HepG2 (cell line): Measurements from ENCODE around the gene UBC. TPM values are rescaled to one million over a fixed set of nuclear protein-coding genes. Genes with fewer than 3 reads are reported as not detected.

Experiments
- ARID2 ChIP-seq: sonication (generic); formaldehyde crosslinking; IDR thresholded peaks from 2 replicates; pipeline ENCODE4 v1.8.1; 2022; ENCODE audit warnings: mild to moderate bottlenecking, missing genetic modification reagents, borderline replicate concordance
- ATRX ChIP-seq: sonication (generic); formaldehyde crosslinking; IDR thresholded peaks from 2 replicates; pipeline ENCODE4 v1.4.0; 2020; ENCODE audit warnings: missing genetic modification reagents, borderline replicate concordance
- FOSL1 ChIP-seq: sonication (generic); formaldehyde crosslinking; IDR thresholded peaks from 2 replicates; pipeline ENCODE4 v1.9.0; 2021; ENCODE audit warnings: missing genetic modification reagents, borderline replicate concordance
- FOXO1 ChIP-seq: sonication (generic); formaldehyde crosslinking; IDR thresholded peaks from 2 replicates; pipeline ENCODE4 v1.4.0; 2020; ENCODE audit warnings: missing genetic modification reagents
- JDP2 ChIP-seq: sonication (generic); formaldehyde crosslinking; IDR thresholded peaks from 2 replicates; pipeline ENCODE4 v1.8.1; 2022; ENCODE audit warnings: missing genetic modification reagents, borderline replicate concordance
- MIER2 ChIP-seq: IDR thresholded peaks from 2 replicates; pipeline ENCODE4 v1.6.1; 2016; ENCODE audit warnings: missing biosample characterization, missing genetic modification reagents
- MIER3 ChIP-seq: IDR thresholded peaks from 2 replicates; pipeline ENCODE4 v1.6.1; 2016; ENCODE audit warnings: missing compliant biosample characterization, borderline replicate concordance
- NCOA2 ChIP-seq: sonication (generic); formaldehyde crosslinking; IDR thresholded peaks from 2 replicates; pipeline ENCODE4 v1.8.0; 2022; ENCODE audit warnings: inconsistent platforms
- NFATC3 ChIP-seq: sonication (generic); formaldehyde crosslinking; IDR thresholded peaks from 2 replicates; pipeline ENCODE4 v1.5.1; 2020; ENCODE audit warnings: mild to moderate bottlenecking, missing genetic modification reagents
- RFXANK ChIP-seq: IDR thresholded peaks from 2 replicates; pipeline ENCODE4 v1.6.1; 2016
- SMYD3 ChIP-seq: sonication (generic); formaldehyde crosslinking; IDR thresholded peaks from 2 replicates; pipeline ENCODE4 v1.8.1; 2023; ENCODE audit warnings: mild to moderate bottlenecking, missing genetic modification reagents
- TERF1 ChIP-seq: sonication (generic); formaldehyde crosslinking; IDR thresholded peaks from 2 replicates; pipeline ENCODE4 v1.8.0; 2022; ENCODE audit warnings: mild to moderate bottlenecking, missing genetic modification reagents, moderate library complexity
- TGIF2 ChIP-seq: IDR thresholded peaks from 2 replicates; pipeline ENCODE4 v1.6.1; 2016; ENCODE audit warnings: control low read depth, missing compliant biosample characterization
- ZBTB43 ChIP-seq: sonication (generic); formaldehyde crosslinking; conservative IDR thresholded peaks from 2 replicates; pipeline ENCODE4 v1.4.0; 2020; ENCODE audit warnings: missing genetic modification reagents
- ZFAT ChIP-seq: sonication (generic); formaldehyde crosslinking; conservative IDR thresholded peaks from 2 replicates; pipeline ENCODE4 v1.8.1; 2023; ENCODE audit warnings: missing genetic modification reagents, inconsistent platforms
- ZFP36L1 ChIP-seq: sonication (generic); formaldehyde crosslinking; IDR thresholded peaks from 2 replicates; pipeline ENCODE4 v1.8.0; 2022; ENCODE audit warnings: mild to moderate bottlenecking, missing genetic modification reagents, moderate library complexity
- ZFP91 ChIP-seq: sonication (generic); formaldehyde crosslinking; IDR thresholded peaks from 2 replicates; pipeline ENCODE4 v1.9.0; 2022; ENCODE audit warnings: missing genetic modification reagents, mild to moderate bottlenecking, borderline replicate concordance
- ZFY ChIP-seq: sonication (generic); formaldehyde crosslinking; IDR thresholded peaks from 2 replicates; pipeline ENCODE4 v1.4.0; 2020; ENCODE audit warnings: missing genetic modification reagents
- ZNF101 ChIP-seq: sonication (generic); formaldehyde crosslinking; IDR thresholded peaks from 2 replicates; pipeline ENCODE4 v1.4.0; 2020; ENCODE audit warnings: mild to moderate bottlenecking, low read depth, missing genetic modification reagents, borderline replicate concordance
- ZNF230 ChIP-seq: sonication (generic); formaldehyde crosslinking; IDR thresholded peaks from 2 replicates; pipeline ENCODE4 v1.4.0; 2020; ENCODE audit warnings: mild to moderate bottlenecking, missing genetic modification reagents
- ZNF280D ChIP-seq: sonication (generic); formaldehyde crosslinking; IDR thresholded peaks from 2 replicates; pipeline ENCODE4 v1.5.1; 2020; ENCODE audit warnings: mild to moderate bottlenecking, missing genetic modification reagents
- ZNF337 ChIP-seq: sonication (generic); formaldehyde crosslinking; IDR thresholded peaks from 2 replicates; pipeline ENCODE4 v1.5.1; 2020; ENCODE audit warnings: missing genetic modification reagents, low read depth, mild to moderate bottlenecking, borderline replicate concordance
- ZNF367 ChIP-seq: sonication (generic); formaldehyde crosslinking; IDR thresholded peaks from 2 replicates; pipeline ENCODE4 v1.4.0; 2020; ENCODE audit warnings: missing genetic modification reagents, borderline replicate concordance
- ZSCAN25 ChIP-seq: sonication (generic); formaldehyde crosslinking; IDR thresholded peaks from 2 replicates; pipeline ENCODE4 v1.8.0; 2022; ENCODE audit warnings: mild to moderate bottlenecking, missing genetic modification reagents
- polyA plus RNA-seq, 8 experiments: library from polyadenylated mRNA; depleted of rRNA in 3 of 8; stranded (reverse) in 7 of 8; unstranded in 1 of 8; fragments of >200 nt; fragmentation: Illumina TruSeq in 4 of 8; extraction: Trizol in 4 of 8; gene quantifications; 2 replicates each; pipeline versions ENCODE4 v1.2.1 to v1.2.3, GENCODE V29; 2011 to 2016; ENCODE audit warnings: low read depth in 4 of 8, missing spikeins in 1 of 8, mixed read lengths in 1 of 8; ENCODE audit not compliant: insufficient read depth in 1 of 8
- total RNA-seq, 5 experiments: library from RNA; depleted of rRNA; stranded (reverse); fragments of >200 nt; fragmentation: Illumina TruSeq; extraction: Trizol; gene quantifications; 2 replicates each; pipeline ENCODE4 v1.2.3, GENCODE V29; 2016; ENCODE audit warnings: low read depth in 1 of 5

Gene UBC
- total and polyA plus RNA-seq, 2 of the 13 experiments (the other 11 are each of a cell fraction or from before 2014, with no cell fraction given), result 805 to 1,432 TPM

- TF ChIP-seq NFATC3 (0 out of 2 replicates have a peak, but pooled peaks have one; percentile 89), RFXANK (CRISPR knock-in tag) (no peak), ZFAT (CRISPR knock-in tag) (no peak), MIER2 (no peak), SMYD3 (CRISPR knock-in tag) (no peak), FOSL1 (CRISPR knock-in tag) (no peak), JDP2 (CRISPR knock-in tag) (no peak), ZFY (CRISPR knock-in tag) (peak; percentile 36; the same call in 1 of the 2 replicates), ARID2 (peak; percentile 67; the same call in 1 of the 2 replicates), ATRX (no peak), NCOA2 (CRISPR knock-in tag) (no peak), TGIF2 (CRISPR knock-in tag) (peak; percentile 62; the same call in 1 of the 2 replicates), ZSCAN25 (CRISPR knock-in tag) (no peak), ZBTB43 (CRISPR knock-in tag) (no peak; the same call in 1 of the 2 replicates), ZNF337 (CRISPR knock-in tag) (no peak), ZNF367 (CRISPR knock-in tag) (no peak), ZNF280D (CRISPR knock-in tag) (no peak), MIER3 (0 out of 2 replicates have a peak, but pooled peaks have one; percentile 21), FOXO1 (CRISPR knock-in tag) (peak; percentile 14; the same call in 1 of the 2 replicates), ZNF101 (no peak), ZFP91 (CRISPR knock-in tag) (peak; percentile 72), ZNF230 (CRISPR knock-in tag) (no peak), ZFP36L1 (CRISPR knock-in tag) (no peak), TERF1 (CRISPR knock-in tag) (no peak)
Observed at GRCh38 chr12:124940393-124941169, 26.1 kb upstream of the UBC start (continued).
